ENCODE measurements around the gene CKLF.
"Not testable (repeated sequence)": the region's sequence is repeated elsewhere in the genome, so short reads cannot be mapped to it uniquely, and the experiment has no call there.

The CKLF gene

DNA sequence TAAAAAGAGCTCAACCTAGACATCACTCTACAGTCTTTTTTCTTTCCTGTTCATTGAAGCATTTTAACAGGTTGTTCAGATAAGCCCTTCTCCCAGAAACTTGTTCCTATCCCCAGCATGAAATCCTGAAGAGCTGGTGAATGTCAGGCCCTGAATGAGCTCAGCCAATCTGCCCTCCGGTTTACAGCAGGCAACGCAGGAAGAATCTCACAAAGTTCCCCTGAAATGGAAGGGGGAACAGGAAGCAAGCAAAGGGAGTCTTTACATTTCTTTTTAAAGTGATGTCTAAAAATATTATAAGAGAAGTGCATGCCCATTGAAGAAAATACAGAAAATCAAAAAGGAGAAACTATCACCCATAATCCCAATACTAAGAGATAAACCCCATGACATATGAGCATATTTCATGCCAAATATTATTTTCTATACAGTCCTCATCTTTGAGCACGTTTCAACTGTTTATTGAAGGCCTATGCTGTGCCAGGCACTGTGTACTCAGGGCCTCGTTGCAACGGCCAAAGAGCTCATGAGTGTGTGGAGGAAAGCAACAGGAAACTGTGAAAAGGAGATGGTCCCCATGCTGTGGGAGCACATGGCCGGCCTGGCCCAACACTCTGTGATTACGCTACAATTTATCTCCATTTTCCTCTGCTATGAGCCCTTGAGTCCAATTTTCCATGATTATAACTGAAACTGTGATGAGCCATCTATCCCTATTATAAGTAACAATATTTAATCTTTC is 8.2 kb upstream of the CKLF start:
- no peak for DNase-seq

DNA sequence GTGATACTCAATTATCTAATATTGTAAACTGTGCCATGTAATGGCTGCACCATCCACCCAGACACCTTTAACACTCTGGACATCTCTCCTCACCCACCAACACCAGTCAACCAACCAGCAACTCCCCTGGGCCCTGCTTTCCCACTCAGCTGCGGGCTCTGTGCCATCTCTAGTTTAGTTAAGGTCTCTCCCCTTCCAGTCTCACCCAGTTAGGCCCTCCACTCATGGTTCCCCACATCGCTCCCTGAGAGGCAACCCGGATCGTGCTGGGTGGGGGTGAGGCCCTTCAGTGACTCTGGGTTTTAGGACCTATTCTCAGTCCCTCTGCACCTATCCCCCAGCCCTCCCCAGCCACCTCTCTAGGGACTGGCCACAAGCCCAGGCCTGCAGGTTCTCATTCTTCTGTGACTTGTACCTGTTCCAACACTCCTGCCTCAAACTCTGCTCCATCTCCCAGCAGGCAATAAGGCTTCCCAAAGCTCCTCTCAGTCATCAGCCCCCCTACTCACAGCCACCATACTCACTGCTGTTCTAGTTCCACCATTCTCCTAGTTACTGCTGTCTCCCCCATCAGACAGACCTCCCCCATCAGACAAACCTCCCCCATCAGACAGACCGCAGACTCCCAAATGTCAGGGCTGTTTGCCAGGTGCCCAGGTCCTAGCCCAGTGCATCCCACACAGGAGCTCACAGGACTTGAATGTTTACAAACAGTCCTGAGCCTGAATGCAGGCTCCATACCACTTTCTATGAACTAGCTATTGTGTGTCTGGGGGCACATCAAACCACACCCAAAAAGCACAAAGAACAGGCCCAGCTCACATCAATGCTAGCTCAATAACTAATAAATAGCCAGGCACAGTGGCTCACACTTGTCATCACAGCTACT is 5.0 kb upstream of the CKLF start:
- DNase-seq = no peak

DNA sequence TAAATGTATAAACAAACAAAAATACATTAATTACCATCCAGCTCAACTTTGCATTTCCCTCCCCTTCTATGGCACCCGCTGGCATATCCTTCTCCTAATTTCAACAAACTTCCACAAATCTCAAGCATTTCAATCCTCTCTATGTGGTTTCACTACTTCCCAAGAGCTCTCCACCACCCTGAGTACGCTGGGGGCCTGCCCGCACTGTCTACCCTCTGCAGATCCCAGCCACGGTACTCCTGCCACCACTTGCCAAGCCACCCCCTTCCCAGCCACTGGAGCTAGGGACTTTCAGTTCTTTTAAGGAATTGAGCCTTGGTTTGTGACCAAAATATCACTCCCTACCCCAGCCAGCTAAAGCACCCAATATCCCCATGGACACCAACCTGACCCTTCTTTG is 4.3 kb upstream of the CKLF start:
- no peak for DNase-seq

DNA sequence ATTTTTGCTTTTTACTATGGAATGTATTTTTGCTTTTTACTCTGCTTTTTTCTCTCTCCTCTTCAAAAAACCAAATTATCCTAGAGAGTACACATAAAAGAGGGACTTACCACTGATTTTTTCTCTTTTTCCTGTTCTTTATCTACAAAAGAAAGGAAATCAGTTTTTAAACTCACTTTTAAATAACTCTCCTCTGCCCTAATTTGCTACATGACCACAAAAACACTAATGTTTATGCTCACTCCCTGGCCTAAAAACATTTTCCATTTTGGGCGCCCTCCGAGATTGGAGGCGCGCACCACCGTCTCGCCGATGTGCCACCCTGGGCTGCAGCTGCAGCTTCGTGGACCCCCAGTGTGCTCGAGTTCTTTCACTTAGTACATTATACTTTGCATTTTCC is 3.5 kb upstream of the CKLF start:
- DNase-seq = no peak

DNA sequence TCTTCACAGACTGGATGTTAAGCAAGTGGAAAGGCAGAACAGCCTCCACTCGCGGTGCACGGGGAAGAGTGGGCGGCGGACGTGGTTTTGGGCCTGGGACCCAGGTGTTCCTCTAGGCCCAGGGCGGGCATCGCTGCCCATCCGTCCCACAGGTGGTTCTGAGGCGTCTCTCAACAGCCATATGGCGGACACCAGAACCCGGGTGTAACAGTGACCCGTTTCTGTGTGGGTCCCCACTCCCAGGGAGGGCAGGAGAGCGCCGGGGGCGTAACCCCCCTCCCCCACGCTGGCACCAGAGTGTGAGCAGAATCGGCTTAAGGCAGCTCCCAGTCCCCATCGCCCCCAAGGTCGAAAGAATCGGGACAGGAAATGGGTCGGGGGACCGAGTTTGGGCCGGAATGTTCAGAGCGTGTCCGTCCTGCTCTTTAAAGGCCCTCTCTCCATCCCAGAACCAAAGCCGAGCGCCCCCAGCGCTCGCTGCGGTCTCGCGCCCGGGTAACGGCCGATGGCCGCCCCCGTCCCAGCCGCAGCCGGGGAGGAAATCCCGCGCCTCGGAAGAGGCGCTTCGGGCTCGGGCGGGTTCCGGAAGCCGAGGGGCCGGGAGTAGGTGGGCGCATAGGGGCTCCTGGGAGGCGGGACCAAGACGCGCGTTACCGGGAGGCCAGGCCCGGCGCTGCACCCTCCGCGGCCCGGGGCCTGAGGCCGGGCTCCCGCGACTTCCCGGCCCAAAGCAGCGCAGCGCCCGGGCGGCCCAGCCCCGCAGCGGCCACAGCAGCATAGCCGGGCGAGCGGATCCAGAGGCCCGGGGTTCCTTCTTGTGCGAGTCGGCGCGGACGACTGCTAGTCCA is 2.9 kb upstream of the CKLF start, which contains the start of gene TK2:
Gene TK2, minus strand, starts transcription at position 839 of the 848 bp plus-strand sequence. Its CDS starts 61 bp downstream, at position 778.
- DNase-seq = no peak

DNA sequence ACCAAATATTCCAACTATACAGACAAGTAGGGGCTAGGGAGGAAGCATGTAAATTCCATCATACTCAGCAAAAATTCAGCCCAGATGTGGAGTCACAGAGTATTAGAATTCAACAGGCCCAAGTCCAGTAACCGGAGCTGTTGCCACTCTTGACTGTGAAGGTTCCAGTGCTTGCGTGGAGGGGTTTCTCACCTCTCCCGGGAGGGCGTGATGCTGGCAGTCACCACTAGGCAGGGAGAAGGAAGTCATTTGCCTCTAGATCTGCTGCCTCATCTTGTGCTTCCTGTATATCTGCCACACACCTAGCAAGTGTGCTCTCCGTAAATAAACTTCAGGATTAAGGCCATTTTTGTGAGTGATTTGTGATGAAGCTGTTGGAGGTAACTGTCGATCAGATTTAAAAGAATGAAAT is 1.0 kb upstream of the CKLF start:
- DNase-seq = peak; percentile 9

DNA sequence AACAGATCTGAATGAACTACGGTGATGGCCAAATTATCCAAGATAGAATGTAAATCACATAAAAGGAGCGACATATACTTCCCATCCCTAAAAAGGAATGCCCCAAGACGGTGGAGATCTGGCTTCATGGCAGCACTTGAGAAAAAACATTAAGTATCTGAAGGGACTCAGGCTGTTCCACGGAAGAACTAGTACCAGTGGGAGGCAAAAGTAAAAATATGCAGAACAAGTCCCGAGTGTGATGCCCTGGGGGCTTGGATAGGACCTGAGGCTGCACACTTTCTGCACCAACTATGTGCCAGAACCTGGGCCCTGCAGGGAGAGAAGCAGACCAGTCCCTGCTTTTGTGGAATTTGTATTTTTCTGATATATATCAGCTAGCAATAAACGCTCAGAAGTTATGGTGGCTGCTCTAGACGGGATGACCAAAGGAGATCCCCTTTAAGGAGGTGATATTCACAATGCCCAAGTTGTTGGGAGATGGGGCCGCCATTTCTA is 539 bp upstream of the CKLF start:
- DNase-seq = no peak

DNA sequence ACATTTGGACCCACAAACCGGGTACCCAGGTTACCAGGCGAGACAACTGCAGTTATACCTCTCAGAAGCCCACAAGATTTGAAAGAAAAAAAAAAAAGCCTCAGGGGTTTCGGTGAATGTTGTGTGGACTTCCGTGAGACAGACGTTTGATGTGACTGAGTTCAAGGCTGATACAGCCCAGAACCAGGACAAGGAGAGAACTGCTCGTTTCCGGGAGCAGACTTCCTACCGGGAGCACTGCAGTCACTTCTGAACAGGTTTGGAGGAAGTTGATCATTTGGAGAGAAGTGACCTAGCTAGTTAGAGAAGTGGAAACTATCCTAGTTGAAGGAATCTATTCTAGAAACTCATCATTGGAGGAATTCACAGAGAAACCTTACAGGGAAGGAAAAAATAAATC is 847 bp downstream of the CKLF start:
- no peak for DNase-seq

DNA sequence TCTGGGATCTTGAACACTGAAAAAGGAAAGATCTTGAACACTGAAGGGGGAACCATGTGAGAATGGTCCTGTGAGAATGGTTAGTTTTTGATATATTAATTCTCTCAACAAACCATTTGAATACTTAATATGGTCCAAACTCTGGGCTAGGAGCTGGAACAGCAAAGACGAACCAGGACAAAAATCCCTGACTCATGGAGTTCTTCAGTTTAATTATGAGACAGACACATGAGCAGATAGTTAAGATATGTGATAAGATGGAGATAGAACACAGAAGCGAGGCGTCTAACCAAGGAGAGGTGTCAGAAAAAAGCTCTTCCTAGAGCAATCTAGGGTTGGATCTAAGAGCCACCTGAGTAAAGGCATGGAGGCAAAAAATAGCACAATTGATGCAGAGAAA is 1.6 kb downstream of the CKLF start:
- DNase-seq = no peak

DNA sequence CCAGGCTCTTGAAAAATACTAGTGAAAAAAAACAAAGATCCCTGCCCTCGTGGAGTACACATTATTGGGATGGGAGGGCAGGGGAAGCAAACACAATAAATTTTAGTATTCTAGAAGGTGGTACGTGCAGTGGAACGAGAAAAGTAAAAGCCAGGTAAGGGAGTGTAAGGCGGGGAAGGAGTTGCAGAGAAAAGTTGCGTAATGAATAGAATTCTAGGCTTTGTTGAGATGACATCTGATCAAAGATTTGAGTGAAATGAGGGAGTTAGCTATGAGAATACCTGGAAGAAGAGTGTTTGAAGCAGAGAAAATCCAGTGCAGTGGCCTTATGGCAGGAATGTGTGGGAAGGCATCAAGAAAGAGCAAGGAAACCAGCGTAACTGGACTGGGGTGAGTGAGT is 2.1 kb downstream of the CKLF start:
- no peak for DNase-seq

DNA sequence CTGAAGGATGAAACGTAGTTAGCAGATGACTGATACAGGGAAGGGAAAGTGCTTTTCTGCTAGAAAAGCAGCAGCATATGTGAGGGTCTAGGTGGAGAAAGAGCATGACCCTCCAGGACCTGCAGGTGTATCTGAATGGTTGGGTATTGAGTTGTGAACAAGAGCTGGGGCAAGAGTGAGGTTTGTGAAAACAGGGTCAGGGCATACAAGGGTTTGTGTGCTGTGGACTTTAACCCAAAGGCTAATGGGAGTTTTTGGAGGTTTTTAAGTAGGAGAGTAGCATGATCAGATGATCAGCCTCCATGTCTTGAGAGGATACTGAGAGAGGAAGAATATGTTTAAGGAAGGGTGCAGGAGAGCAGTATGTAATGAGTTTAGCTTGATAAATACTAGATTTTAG is 7.7 kb downstream of the CKLF start:
- DNase-seq = no peak

DNA sequence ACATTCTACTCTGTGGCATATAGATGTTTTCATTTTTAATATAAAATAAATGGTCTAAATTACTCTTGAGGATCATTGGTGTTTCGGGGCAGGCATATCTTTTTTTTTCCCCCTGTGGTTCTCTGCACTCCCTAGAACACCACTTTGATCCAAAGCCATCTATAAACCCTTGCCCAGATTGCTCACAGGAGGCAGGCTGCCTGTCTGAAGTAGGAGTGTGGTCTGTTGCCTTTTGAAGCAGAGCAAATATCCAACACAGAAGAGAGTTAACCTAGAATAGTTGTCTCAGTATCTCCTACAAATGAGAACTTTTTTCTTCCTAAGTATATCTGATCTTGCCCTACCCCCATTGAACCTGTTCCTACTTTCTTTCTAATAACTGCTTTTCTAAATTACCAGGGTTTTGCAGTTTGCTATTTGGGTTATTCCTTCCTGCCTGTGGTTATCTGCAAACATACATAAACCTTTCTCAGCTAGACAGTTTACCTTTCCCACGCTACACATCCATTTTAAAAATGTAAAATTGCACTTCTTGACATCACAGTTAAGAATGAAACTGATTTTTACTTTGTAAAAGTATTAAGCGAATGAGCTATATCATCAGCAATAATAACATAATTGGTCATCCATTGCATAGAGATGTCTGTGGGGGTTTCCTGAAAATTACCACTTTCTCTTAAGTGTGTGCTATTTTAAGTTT is 9.2 kb downstream of the CKLF start:
- no peak for DNase-seq

DNA sequence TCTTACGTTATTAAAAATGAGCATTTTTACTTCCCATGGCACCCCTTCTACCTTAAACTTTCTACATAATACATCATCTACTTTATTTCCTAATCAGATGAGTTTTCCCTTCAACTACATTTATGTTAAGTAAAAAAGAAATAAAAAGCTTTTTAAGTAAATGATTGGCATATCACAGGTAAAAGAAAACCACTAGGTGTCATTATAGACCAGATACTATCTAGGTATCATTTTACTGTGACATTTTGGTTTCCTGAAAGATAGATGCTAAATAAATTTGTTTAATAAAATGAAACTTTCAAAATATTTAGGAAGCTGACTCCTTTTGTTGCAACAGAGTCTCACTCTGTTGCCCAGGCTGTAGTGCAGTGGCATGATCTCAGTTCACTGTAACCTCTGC is 10.0 kb downstream of the CKLF start:
- no peak for DNase-seq

DNA sequence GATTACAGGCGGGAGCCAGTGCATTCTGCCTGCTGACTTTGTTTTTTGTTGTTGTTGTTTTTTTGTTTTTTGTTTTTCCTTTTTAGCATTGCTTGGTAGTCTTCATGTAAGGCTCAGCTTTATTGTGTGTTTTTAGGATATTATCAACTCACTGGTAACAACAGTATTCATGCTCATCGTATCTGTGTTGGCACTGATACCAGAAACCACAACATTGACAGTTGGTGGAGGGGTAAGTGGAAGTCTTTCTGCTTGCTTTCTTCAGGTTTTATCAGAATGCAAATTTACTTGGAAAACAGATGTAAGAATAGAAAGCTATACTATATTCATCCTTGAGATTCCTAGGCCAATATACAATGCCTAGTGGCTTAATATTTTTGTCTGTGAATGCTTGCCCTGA is 10.6 kb downstream of the CKLF start:
- no peak for DNase-seq

DNA sequence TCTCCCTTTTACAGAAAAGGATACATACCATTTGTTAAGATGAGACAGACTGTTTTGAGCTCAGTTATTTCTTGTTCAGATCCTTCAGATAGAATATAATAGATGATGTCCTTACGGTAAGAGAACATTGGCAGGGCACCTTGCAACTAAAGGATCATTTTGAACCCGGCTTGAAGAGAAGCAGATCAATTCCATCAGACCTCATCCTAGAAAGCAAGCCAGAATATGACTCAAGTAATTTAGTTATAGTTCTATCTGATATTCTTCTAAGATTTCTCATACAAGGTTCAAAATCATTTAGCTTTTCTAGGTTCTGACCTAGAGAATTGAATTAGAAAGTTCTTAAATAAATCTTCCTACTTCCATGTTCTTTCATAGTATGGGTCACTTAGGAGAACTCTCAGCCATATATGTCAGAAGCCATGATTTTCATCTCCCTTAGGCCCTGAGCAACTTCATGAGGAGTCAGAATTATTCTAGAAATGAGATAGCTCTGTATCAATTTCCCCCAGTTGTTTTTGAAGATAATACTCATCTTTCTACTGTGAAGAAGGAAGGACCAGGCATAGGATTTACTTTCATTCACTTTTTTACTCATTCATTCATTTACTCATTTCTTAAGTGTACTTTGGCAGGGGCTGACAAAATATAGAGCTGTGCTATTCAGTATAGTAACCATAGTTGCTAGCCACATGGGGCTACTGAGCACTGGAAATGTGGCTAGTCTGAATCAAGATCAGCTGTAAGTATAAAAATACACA is 11.4 kb downstream of the CKLF start:
- no peak for DNase-seq

DNA sequence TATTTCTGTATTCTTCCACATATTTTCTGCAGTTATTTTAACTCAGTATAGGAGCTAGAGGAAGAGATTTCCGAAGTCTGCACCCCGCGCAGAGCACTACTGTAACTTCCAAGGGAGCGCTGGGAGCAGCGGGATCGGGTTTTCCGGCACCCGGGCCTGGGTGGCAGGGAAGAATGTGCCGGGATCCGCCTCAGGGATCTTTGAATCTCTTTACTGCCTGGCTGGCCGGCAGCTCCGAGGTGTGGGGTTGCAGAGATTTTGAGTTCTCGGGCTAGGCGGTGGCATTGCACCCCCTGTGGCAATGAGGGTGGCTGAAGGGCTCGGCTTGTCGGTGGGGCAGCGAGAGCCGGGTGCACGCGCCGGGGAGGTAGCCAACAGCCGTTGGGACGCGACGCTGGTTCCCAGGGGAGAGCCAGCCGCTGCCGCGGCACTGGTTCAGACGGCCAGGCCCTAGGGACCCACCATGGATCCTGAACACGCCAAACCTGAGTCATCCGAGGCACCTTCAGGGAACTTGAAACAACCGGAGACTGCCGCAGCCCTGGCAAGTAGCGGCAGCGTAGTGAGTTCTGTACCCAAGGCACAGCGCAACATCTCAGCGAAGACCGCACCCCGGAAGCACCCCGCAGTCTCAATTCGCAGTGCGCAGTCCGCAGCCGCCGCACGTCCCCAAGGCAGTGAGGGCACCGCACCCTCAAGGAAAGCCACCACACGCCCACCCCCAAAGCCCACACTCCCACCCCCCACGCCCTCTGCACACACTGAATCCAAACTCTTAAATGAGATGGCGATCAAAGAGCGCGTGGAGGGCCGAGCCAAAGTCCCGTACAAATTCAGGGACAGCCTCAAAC is 13.9 kb downstream of the CKLF start, which contains the start of gene CMTM1:
Gene CMTM1, plus strand, starts transcription at position 389 of the 851 bp plus-strand sequence. Its CDS starts 75 bp downstream, at position 464.
- no peak for DNase-seq

DNA sequence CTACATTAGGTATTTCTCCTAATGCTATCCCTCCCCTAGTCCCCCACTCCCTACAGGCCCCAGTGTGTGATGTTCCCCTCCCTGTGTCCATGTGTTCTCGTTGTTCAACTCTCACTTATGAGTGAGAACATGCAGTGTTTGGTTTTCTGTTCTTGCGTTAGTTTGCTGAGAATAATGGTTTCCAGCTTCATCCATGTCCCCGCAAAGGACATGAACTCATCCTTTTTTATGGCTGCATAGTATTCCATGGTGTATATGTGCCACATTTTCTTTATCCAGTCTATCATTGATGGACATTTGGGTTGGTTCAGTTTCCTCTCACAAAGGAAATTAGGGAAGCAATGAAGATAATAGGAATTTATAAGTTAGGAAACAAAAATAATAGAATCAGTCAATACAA is 14.9 kb downstream of the CKLF start:
- DNase-seq = not testable (repeated sequence)

DNA sequence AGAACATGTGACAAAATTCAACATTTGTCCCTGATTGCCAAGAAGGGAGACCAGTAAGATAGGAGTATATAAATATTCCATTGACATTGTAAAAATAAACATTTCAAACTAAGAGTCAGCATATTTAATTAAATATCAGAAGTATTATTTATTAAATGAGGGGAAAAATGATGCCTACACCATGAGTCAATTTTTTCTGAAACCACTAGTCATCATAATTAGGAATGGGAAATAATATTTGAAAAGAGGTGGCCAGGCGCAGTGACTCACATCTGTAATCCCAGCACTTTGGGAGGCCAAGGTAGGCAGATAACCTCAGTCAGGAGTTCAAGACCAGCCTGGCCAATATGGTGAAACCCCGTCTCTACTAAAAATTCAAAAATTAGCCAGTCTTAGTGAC is 16.0 kb downstream of the CKLF start:
- no peak for DNase-seq

DNA sequence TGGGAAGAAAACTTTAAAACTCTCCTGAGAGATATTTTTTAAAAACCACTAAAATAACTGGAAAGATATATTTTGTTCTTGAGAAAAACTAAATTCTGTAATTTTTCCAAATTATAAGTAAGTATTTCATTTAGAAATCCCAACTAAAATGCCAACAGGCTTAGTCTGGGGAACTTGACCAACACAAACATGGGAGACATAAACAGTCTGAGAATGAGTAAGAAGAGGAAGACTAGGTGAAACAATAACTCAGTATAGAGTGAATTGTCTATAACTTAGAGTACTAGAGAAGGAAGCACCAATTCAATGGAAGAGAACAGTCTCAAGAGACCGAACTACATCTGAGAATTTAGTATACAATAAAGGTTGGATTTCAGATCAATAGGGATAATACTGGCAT is 16.8 kb downstream of the CKLF start:
- no peak for DNase-seq

DNA sequence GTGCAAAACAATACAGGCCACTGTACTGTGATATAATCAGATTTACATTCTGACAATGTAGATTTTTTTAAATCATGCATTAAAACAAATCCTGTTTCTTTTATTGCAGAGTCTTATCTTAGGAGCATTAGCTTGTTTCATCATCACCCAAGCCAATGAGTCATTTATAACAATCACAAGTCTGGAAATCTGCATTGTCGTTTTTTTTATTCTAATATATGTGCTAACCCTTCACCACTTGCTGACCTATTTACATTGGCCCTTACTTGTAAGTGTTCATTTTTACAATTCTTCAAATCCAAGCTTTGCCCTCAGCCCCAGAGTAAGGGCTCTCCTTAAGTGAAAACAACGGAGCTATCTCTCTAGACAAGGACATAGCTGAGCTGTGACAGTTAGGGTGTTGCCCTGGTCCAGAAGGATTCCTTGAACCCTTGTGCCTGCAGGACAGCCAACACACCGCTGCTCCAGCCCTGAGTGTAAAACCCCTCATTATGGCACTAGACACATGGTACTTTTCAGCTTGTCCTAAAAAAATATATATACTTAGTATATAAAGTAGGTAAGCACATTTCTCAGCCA is 17.5 kb downstream of the CKLF start:
- DNase-seq = no peak
